NCI-H1105 treated with DMSO at 0.1 percent for 48 hours (cell line): ENCODE results near the gene COG2.
"Not testable (repeated sequence)": the region's sequence is repeated elsewhere in the genome, so short reads cannot be mapped to it uniquely, and the experiment has no call there.

Experiments used
- DNase-seq: peaks from one replicate; lab custom pipeline; 2025; lab: John Stamatoyannopoulos, UW

The COG2 gene, protein sequence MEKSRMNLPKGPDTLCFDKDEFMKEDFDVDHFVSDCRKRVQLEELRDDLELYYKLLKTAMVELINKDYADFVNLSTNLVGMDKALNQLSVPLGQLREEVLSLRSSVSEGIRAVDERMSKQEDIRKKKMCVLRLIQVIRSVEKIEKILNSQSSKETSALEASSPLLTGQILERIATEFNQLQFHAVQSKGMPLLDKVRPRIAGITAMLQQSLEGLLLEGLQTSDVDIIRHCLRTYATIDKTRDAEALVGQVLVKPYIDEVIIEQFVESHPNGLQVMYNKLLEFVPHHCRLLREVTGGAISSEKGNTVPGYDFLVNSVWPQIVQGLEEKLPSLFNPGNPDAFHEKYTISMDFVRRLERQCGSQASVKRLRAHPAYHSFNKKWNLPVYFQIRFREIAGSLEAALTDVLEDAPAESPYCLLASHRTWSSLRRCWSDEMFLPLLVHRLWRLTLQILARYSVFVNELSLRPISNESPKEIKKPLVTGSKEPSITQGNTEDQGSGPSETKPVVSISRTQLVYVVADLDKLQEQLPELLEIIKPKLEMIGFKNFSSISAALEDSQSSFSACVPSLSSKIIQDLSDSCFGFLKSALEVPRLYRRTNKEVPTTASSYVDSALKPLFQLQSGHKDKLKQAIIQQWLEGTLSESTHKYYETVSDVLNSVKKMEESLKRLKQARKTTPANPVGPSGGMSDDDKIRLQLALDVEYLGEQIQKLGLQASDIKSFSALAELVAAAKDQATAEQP

DNA sequence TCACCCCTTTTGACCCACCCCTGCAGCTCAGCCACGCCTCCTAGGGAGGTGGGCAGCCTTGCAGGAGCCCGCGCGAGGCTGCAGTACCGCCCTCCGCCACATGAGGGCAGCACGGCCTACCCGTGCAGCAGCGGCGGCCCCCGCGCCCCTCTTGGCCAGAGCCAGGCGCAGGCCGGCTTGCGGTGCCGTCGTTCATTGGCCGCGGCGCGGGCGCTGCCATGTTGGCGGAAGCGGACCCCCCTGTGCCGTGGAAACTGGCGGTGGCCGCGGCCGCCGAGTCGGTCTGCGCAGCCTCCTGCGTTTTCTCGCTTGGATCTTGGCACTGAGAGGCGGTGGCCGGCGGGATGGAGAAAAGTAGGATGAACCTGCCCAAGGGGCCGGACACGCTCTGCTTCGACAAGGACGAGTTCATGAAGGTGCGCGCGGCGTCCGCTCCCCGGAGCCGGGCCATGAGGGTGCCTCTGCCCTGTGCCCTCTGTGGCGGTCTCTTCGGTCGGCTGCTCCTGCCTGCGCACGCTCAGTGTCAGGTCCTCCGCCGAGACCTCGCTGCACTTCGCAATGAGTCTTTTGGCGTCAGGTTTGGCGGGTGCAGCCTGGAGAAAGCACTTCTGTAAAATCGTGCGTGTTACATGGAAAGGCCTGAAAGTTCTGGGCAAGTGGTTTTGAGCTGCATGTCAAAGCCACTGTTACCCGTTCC lies at the start of gene COG2:
TSS of gene COG2 (plus strand) at position 219 of the 697 bp plus-strand sequence. CDS start at position 345, 126 bp downstream.
- DNase-seq, result peak; percentile 80

DNA sequence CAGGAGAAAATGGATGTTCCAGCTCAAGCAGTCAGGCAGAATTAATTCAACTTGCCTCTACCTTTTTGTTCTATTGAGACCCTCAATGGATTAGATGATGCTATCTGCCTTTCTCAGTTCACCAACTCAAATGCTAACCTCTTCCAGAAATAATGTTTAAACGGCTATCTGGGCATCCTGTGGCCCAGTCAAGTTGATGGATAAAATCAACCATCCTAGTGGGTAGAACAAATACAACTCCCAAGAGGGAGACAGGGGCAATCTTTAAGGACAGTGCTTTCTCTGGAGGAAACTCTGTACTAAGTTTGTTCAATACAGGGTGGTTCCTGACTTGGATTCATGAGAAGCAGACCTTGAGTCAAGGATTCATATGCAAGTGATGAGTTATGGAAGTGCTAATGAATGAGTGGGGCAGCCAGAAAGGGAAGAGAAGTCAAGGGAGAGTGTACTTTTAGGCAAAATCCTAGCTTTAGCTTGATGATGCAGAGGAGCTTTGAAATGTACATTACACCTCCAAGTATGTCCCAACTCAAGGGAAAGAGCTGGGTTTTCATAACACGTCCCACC lies 49.4 kb upstream of the COG2 start:
- no peak for DNase-seq

DNA sequence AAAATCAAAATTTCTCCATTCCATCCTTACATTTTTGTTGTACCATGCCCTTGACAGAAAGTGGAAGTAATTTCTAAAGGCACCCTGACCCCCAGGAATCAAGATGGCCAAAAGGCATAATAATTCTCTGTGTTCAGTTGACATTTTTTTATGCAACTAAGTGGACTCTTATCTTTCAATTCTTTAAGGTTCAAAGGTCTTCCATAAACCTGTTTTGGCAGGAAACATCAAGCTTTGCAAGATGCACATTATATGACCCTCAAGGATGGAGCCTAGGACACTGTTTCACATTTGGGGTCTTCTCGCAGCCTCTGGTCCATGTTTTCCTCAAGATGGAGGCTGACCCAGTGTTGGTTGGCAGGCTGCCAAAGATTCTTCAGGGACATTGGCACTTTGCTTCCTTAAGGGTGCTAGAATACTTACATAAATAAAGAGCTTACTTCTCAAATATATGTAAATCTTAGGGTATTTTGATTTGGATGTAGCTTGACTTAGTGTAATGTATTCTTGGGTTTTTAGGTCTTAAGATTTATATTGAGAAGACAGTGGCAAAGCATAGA lies 48.0 kb upstream of the COG2 start:
- DNase-seq, result no peak

DNA sequence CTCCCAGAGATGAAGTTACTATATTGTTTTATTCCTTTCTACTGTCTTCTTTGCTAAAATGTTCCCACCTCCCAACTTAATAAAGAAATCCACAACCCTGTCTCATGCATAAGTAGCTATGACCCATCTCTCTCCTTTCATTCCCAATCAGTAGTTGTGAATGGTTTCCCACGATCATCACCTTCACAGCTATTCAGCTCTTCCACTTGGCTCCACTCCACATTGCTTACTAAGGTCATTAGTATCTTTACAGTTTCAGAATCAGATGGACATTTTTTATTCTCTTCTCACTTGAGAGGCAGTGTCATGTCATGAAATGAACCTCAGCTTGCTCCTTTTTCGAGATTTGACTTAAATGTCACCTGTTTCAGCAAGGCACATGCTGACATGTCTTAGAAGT lies 47.1 kb upstream of the COG2 start:
- DNase-seq, result no peak

DNA sequence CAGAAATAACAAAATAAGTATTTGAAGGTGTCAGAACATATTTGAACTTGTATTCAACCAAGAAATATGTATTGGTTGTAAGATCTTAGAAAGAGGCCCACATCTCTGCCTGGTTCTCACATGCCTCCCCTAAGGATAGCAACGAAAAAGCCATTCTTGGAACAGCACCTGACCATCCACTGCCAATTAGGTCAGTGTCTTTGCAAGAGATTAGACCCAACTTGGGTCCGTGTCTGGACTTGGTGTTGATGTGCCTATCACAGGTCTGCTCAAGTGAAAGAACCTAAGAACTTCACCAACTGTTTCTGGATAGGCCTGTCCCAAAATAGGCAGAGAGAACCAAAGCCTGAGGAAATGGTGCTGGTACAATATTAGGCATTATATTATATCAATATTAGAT lies 46.0 kb upstream of the COG2 start:
- no peak for DNase-seq

DNA sequence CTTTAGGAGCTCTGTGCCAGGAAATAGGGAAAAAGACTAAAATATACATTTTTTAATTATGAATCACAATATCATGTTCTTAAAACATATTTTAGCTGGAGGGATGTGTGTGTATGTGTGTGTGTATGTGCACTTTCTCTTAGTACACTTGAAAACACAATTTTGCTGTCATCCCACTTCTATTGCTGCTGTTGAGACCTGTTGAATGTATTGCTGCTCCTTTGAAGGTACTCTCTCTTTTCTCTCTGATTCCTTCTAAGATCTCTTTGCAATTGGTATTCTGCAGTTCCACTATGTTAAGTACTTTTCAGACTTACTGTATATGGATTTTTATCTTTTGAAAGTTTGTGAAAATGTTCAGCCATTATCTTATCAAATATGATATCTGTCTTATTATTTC lies 43.5 kb upstream of the COG2 start:
- DNase-seq, result no peak

DNA sequence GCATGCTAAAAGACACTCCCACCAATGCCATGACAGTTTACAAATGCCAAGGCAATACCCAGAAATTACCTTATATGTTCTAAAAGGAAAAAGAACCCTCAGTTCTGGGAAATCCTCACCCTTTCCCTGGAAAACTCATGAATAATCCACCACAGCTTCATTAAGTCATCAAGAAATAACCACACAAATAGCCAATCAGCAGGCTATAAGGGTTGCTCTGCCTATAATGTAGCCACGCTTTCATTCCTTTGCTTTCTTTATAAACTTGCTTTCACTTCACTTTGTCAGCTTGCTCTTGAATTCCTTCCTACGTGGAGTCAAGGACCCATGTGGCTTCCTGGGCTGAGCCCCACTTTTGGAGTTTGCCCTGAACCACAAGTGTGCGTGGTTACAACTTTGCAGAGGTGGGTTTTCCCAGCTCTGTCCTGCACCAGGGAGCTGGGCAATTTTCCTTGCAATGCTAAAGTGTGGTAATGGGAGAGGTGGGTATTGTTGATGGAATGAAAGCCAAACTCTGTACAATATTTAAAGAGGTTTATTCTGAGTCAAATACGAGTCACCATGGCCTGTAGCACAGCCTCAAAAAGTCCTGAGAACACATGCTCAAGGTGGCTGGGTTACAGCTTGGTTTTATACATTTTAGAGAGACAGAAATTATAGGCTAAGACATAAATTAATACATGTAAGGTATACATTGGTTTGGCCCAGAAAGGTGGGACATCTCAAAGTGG lies 42.2 kb upstream of the COG2 start:
- no peak for DNase-seq

DNA sequence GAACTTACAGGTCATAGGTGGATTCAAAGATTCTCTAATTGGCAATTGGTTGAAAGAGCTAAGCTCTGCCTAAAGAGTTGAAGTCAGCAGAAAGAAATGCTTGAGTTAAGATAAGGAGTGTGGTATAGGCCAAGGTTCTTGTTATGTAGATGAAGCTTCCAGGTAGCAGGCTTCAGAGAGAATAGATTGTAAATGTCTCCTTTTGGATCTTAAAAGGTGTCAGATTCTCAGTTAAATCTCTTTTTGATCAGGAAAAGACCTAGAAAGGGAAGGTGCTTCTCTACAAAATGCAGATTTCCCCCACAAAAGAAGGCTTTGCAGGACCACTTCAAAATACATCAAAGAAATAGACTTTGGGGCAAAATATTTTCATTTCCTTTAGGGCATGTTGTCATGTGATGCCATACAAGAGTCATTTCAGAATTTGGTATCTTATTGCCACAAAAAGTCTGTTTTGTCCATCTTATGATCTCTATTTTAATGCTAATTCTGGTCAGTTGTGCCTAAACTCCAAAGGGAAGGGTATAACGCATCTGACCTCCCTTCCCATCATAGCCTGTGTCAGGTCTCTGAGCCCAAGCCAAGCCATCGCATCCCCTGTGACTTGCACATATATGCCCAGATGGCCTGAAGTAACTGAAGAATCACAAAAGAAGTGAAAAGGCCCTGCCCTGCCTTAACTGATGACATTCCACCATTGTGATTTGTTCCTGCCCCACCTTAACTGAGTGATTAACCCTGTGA lies 41.5 kb upstream of the COG2 start:
- DNase-seq, result not testable (repeated sequence)

DNA sequence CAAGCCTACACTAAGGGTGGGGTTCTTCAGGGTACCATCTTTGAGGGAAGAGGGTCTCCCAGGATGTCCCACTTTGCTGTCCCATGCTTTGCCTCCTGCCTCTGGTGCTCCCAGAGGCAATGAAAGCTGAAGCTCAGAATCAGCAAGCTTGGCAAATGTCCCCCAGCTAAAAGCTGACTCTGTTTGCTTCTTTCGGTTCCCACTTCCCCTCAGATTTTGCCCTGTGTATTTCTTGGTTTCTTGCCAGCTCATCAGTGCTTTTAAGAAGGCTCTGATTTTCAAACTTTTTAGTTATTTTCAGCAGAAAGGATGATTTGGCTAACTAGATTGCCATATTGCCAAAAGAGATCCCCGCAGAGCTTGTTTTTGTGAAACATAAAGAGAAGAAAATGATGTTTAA lies 33.1 kb upstream of the COG2 start:
- no peak for DNase-seq

DNA sequence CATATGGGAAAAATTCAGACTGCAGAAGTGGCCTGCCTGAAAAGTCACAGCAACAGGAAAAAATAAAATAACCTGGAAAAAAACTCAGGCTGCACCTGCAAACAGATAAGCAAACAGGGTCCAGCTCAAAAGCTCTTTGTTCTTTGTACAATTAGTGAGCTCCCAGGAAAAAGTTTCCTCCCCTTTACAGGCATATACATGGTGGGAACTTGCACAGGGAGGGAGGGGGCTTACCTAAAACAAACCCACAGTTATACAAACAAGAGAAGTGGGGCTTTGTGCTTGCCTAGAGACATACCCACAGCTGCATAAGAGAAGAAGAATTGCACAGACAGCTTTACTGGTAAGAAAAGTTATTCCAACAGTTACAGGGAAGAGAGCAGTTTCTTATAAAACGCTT lies 31.7 kb upstream of the COG2 start:
- DNase-seq, result peak; percentile 8

DNA sequence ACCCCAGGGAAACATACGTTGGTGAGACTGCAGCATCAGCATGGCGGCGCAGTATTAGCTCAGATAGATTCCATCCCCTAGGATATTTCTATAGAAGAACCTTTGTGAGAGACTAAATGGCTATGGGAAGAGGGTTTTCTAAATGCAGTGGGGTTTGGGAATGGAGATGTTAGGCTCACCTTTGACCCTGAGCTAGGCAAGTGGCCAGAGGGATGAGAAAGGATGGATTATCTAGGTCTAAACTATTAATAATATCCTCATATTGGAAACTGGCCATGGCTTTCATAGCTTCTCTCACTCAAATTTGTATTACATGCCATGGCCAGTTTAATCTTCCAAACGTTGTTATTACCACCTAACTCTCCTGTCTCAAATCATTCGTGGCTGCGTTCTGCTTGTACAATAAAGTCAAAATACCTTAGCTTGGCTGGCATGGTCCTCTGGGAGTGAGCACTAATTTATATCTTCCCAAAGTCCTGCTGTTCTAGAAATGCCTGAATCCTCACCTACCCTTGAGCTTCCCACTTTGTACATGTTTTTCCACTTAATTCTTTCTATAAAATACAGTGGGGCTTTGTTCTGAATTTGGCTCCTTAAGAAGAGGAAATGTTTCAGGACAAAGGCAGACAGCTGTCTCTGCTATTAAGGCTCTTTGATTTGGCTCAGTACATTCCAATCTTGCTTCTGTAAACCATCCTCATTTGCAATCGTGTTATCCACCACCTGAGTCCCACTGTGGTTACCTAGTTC lies 31.0 kb upstream of the COG2 start:
- DNase-seq, result peak; percentile 6

DNA sequence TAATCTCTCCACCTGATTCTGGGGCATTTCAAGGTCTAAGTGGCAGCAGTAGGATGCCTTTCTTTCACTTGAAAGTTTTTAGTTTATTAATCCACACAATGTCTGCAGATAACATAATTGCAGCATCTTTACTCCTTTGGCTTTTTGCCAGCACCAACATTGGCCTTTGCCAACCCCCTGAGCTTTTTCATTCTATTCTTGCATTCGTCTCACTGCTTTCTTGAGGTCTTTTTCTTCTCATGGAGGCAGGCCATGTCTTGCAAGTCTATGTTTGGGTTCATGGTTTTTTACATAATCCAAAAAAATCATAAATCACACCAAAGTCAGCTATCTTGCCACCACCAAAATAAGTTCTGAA lies 30.4 kb upstream of the COG2 start:
- DNase-seq, result no peak

DNA sequence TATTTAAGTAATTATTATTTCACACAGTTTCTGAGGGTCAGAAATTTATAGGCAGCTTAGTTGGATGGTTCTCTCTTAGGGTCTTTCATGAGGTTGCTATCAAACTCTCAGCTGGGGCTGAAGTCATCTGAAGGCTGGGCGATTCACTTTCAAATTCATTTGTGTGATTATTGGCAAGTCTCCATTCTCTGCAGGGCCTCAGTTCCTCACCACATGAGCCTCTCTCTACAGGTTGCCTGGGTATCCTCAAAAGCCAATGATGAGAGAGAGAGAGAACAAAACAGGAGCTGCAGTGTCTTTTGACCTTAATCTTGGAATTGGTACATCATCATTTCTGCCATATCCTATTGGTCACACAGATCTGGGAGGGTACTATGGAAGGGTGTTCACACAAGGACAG lies 29.6 kb upstream of the COG2 start:
- DNase-seq, result no peak

DNA sequence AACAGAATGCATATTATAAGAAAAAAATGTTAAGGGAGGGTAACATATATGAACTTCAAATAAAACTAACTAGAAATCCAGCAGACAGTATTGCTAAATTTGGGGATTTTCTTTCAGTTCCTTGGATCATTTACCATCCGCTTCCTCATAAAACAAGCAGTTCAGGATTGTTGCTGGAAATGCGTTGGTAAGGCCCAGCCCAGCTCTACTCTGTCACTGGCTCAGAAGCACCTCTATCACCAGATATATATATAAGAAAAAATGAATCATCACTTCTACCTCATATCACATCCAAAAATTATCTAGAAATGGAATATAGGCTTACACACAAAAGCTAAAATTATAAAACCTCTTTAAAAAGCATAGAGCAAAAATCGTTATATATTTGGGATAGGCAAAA lies 28.2 kb upstream of the COG2 start:
- DNase-seq, result no peak

DNA sequence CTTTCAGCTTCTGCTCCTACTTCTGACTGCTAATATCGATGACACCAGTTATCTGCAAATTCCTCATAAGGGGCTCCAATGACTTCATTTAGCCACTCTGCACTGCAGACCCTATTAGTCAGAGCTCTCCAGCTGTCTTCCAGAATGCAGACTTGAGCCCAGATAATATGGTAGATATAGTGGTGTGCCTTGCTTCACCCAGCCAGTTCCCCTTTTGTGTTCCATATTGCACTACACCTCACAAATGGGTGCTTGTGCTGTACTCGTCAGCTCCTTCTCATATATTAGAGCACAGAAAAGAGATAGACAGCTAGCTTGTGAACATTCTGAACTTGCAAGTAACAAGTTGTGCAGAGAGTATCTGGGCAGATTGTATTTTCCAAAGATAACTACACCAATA lies 23.7 kb upstream of the COG2 start:
- no peak for DNase-seq

DNA sequence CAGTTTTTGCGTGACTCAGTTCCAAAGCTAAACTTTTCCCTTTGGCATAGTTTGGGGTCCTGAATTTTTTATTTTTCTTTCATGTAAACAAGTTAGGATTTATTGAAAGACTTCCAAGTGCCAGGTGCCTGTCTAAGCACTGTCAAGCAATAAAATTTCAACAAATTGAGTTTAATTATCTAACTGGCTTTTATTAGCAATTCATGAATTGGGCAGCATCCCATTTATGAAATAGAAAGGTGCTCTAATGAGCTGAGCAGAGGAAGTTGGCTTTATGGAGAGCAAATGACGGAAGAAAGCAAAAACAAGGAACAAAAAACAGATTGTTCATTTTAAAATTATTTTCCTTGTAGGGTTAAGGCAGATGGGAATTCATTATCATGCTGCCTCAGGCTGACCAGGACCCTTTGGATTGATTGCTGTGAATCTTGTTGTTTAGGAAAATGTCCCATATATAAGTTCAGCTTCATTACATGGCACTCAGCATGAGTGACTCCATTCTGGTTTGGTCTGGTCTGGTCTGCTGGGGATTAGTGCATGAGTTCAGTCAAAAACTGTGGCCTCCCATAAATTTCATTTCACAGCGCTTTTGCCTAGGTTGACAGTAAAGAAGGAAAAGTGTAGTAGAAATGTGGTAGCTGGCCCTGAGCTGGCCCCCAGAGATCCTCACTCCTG lies 21.5 kb upstream of the COG2 start:
- DNase-seq, result no peak

DNA sequence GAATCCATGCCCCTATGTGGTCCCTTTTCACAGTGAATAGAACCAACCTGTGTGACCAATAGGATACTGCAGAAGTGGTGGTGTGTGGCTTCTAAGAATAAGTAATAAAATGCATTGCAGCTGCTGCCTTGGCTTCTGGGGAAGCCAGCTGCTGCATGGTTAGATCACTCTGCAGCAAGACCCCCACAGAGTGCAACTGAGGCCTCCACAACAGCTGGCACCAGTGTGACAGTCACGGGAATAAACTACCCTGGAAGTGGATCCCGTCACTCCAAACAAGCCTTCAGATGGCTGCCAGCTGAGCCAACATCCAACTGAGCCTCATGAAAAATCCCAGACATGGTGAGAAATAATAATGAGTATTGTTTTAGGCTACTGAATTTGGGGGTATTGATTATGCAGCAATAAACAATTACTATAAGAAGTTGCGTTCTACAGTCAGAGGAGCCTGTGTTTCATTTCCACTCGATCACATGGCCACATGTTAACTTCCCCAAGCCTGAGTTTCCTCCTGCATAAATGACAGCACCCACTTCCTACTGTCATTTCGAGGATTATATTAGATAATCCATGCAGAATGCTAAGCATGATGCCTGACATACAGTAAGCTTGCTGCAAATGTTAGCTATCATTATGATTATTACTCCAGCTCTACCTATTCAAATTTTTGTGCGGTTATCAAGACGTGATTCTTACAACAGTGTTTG lies 20.8 kb upstream of the COG2 start:
- no peak for DNase-seq

DNA sequence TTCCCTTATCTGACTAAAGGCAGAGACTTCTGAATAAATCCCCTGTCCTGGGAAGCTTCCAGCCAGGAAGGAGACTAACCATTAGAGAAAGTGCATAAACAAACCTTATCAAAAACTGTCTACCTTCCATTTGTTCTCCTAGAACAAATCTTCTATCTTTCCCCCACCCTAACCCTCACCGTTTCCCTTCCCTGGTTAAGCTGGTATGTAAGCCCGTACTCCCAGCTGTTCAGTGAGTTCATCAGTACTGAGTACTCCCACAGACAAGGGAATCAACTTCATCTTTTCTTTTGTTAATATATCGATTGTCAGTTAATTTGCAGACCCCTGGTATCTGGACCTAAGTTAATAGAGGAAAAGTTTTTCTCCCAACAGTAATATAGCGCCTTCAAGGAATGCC lies 20.1 kb upstream of the COG2 start:
- DNase-seq, result no peak

DNA sequence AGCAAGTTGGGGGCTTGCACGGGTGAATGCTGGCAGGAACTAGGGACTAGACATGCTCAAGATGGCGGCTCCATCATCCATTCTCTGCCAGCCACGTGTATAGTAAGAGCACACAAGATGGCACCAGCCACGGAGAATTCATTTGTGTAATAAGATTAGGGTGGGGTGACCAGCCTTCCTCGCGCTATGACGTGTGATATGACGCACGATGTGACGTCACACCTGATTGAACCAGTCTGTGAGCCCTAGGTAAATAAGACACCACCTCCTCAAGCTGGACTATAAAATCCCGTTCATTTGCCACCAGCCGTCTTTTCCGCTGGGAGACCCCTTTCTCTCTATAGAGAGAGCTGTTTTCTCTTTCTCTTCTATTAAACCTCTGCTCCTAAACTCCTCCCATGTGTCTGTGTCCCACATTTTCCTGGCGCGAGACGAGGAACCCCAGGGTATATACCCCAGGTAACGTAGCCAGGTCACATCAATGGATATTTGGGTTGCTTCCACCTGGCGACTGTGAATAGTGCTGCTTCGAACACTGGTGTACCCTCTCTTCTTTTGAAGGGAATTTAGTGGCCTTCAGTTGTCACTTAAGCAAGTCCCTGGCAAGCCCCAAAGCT lies 18.1 kb upstream of the COG2 start:
- DNase-seq, result no peak
